Epidermal melanocyte (primary cell): Measurements from ENCODE around the gene CIAO2B.
"Not testable (repeated sequence)": the region's sequence is repeated elsewhere in the genome, so short reads cannot be mapped to it uniquely, and the experiment has no call there.

ENCODE experiments used
- DNase-seq: peaks from one replicate; pipeline ENCODE4 v3.0.0; 2011; ENCODE audit warnings: low spot score; ENCODE audit not compliant: insufficient read length

The CIAO2B gene

GRCh38 chr16:66934138-66934838, at the start of gene CIAO2B:
Gene CIAO2B, minus strand, starts transcription at chr16:66934402. Its CDS starts 38 bp downstream, at chr16:66934364.
- peak; percentile 88 for DNase-seq

- DNase-seq, result no peak
Observed at GRCh38 chr16:66983033-66983432, 48.8 kb upstream of the CIAO2B start.

GRCh38 chr16:66979011-66979717, 45.0 kb upstream of the CIAO2B start:
- no peak for DNase-seq

GRCh38 chr16:66977341-66978113, 43.3 kb upstream of the CIAO2B start:
- DNase-seq, result peak; percentile 86

- DNase-seq, result no peak
Observed at GRCh38 chr16:66976746-66977145, 42.5 kb upstream of the CIAO2B start.

- no peak for DNase-seq
Observed at GRCh38 chr16:66975302-66975893, 41.2 kb upstream of the CIAO2B start.

- DNase-seq, result not testable (repeated sequence)
Observed at GRCh38 chr16:66974932-66975246, 40.7 kb upstream of the CIAO2B start.

GRCh38 chr16:66974156-66974931, 40.1 kb upstream of the CIAO2B start:
- not testable (repeated sequence) for DNase-seq

- DNase-seq, result no peak
Observed at GRCh38 chr16:66973716-66974115, 39.5 kb upstream of the CIAO2B start.

- no peak for DNase-seq
Observed at GRCh38 chr16:66972983-66973382, 38.8 kb upstream of the CIAO2B start.

GRCh38 chr16:66970775-66971720, 36.8 kb upstream of the CIAO2B start:
- no peak for DNase-seq

- no peak for DNase-seq
Observed at GRCh38 chr16:66968847-66969246, 34.6 kb upstream of the CIAO2B start.

- no peak for DNase-seq
Observed at GRCh38 chr16:66964049-66964448, 29.8 kb upstream of the CIAO2B start.

GRCh38 chr16:66961914-66962313, 27.7 kb upstream of the CIAO2B start:
- no peak for DNase-seq

GRCh38 chr16:66961065-66961744, 27.0 kb upstream of the CIAO2B start, which contains the start of gene CES3:
Gene CES3, plus strand, starts transcription at chr16:66961266. Its CDS starts 42 bp downstream, at chr16:66961308.
- DNase-seq, result no peak

- DNase-seq, result no peak
Observed at GRCh38 chr16:66960270-66960669, 26.1 kb upstream of the CIAO2B start.

GRCh38 chr16:66959704-66960161, 25.5 kb upstream of the CIAO2B start:
- DNase-seq, result no peak

GRCh38 chr16:66958857-66959703, 24.9 kb upstream of the CIAO2B start:
- no peak for DNase-seq
